Measurements from ENCODE around the gene TRAF1.

DNA sequence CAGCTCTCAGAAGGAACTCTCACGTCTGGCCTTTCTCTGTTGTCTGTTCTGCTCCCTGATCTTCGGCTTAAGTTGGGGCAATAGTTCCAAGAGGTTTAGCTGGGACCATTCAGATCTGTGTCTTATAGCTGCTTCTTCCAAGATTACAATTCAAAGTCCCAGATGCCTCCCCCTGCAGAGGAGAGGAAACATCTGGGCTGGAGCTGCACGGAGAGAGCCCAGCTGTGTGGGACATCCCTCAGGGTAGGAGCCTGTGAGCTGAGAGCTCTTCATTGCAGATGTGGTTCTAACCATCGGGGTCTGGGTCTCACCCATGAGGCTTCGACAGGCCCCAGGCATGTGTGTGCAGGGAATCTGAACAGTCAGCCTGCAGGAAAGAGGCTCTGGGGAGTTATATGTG is 40.6 kb downstream of the TRAF1 start:
- TF ChIP-seq CTCF (IDR thresholded peaks at IDR 0.05; ENCODE audit: insufficient read depth, low read length, poor library complexity, severe bottlenecking) (no peak), EZH2phosphoT487 (conservative IDR thresholded peaks at IDR 0.05; ENCODE audit: low read length) (no peak)

Measured in SU-DHL-6 (cell line).